Activated T-helper 1 cell treated with anti-CD3 and anti-CD28 coated beads, Interleukin-2, amount 50 U/mL, for 16 hours (primary cell): Measurements from ENCODE around the gene ATOH8.
"Not testable (repeated sequence)": the region's sequence is repeated elsewhere in the genome, so short reads cannot be mapped to it uniquely, and the experiment has no call there.

ENCODE experiments used
- DNase-seq, 2 donors: peaks; one replicate each; pipeline ENCODE4 v3.0.0-alpha.2; 2020; ENCODE audit warnings: low read depth in 1 of 2, low spot score in 1 of 2

The ATOH8 gene, protein sequence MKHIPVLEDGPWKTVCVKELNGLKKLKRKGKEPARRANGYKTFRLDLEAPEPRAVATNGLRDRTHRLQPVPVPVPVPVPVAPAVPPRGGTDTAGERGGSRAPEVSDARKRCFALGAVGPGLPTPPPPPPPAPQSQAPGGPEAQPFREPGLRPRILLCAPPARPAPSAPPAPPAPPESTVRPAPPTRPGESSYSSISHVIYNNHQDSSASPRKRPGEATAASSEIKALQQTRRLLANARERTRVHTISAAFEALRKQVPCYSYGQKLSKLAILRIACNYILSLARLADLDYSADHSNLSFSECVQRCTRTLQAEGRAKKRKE

DNA sequence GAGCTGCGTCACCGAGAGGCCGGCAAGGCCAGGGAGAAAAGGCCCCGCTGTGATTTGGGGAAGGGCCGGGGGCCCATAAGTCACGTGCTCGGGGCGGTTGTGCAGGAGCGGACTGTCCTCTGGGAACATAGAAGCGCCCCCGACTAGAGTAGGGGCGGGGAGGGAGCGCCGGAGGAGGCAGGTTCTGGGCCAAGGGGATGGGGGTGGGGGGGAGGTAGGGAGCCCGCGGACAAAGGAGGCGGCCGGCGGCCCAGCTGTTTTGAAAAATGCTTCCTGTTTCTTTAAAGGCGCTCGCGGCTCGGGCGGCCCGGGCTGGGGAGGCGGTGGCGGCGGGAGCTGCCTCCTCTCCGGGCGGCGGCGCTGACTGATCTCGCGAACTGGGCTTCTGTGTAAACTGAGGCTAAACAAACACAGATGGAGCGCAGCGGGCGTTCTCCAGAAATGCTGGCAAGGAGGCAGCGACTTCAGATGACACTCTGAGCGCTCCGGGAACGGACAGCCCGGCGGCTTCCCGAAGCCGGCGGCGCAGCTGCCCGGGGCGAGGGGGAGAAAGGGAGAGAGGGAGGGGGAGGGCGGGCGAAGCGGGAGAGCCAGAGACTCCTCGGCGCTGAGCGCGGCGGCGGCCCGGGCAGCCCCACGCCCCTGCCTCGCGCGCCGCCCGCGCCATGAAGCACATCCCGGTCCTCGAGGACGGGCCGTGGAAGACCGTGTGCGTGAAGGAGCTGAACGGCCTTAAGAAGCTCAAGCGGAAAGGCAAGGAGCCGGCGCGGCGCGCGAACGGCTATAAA lies at the start of gene ATOH8:
TSS of gene ATOH8 (plus strand) at position 467 of the 788 bp plus-strand sequence. CDS start at position 666, 199 bp downstream.
- no peak for DNase-seq

DNA sequence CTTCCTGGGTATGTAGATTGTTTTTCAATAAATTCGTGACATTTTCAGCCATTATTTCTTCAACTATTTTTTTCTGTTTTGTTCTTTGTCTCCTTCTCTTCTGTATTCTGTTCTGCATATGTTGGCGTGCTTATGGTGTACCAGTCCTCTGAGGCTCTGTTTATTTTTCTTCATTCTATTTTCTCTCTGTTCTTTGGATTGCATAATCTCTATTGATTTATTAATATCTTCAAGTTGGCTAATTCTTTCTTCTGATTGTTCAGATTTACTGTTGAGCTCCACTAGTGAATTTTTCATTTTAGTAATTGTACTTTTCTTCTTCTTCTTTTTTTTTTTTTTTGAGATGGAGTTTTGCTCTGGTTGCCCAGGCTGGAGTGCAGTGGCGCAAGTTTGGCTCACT lies 49.8 kb upstream of the ATOH8 start:
- DNase-seq, result no peak

DNA sequence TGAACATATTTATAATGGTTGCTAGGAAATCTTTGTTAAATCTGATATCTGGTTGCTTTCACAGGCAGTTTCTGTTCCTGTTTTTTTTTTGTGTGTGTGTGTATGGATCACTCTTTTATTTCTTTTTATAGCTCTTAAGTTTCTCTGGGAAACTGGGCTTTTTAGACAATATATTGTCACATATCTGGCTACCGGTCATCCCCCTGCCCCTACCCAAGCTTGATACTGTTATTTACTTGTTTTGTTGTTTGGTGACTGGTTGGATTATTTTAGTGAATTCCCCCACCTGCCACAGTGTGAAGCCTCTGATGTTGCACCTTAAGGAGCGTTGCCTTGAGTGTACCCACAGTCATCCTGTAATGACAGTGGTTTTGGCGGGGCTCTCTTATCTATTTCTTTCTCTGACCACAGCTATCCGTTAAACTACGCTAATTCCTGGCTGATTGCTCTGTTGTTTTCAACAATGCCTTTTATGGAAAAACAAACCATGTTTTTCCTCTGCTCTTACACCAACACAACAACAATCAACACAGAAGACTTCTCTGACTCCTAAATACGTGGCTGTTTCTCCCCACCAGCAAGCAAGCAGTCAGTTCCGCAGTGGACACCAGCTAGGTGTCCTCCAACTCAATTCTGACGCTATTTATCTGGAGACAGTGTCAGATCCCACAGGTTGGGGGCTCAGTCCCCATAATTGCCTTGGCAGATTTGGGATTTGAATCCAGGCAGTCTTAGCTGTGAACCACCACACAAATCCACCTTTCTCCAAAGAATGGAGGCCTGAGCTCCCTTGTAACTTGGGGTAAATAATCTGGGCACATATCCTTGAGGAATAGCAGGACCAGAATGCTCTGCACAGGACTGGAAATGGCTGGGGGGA lies 48.8 kb upstream of the ATOH8 start:
- no peak for DNase-seq

DNA sequence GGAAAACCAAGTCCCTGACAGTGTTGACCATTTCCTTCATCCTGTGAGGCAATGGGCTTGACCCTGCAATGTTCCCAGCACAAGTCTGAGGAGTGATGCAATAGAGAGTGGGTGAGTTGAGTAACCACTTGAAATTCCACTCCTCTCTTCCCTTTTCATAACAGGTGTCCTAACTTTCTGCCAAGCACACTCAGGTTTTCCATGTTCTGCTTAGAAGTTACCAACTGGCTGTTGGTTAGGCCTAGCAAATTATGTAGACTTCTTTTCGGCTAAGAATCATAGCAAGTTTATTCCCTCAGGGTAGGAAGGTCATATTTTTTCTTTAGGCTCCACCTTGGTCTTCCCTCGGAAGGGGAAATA lies 48.1 kb upstream of the ATOH8 start:
- DNase-seq, result no peak

DNA sequence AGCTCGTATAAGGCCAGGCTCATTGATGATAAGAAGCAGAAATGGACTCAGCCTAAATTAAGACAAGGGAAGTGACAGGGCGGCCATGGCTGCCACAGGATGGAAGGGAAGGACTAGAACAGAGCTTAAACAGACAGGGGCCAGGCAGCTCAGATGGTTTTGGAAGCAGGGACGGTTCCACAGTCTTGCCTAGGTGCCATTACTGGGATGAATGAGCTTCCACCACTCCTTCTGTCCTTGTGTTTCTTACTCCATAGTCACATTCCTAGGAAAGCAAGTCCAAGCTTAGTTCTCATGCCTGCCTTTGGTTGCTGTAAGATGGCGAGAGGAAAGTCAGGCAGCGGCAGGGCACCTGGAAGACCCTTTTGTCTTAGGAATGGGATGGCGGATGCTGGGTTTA lies 47.7 kb upstream of the ATOH8 start:
- DNase-seq, result no peak

DNA sequence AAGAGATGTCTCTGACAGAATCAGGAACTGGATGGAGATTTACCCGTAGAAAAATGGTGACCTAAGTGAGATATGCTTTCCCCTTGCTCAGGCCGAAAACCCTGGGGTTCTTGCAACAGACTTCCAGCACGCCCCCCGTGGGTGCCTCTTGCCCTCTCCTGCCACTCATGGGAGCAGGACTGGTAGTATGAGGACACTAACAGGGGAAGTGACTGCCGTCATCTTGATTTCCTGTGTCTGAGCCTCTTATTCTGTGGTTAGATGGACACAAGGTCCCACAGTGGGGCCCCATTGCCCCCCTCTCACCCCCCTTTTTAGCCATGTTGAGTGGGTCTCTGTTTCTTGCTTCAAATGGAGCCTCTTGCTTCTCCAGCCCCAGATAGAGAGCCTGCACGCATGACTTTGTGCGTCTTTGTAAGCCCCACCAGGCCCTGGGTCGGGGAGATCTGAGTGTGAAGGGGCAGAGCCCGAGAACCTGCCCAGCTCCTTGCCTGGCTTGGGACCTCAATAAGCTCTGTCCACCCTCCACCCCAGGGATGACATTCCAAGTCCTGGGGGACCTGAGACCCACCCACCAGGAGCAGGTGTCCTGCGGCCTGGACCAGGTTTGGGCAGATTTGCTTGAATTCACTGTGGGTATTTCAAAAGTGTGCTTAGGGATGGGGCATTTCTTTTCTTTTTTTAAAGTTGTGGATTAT lies 47.0 kb upstream of the ATOH8 start:
- DNase-seq, result no peak

DNA sequence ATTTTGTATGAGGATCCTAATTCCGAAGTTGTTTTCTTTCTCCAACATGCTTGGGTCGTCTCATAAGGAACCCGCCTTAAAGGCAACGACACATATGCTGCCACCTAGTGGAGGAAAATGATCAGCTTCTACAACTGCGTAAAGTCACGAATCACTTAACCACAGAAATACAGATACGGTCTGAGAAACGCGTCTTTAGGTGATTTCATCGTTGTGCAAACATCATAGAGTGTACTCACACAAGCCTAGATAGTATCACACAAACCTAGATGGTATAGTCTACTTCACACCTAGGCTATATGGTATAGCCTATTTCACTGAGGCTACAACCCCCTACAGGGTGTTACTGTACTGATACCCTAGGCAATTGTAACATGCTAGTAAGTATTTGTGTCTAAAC lies 46.5 kb upstream of the ATOH8 start:
- peak in 1 of 2 donors; percentile 31 for DNase-seq

DNA sequence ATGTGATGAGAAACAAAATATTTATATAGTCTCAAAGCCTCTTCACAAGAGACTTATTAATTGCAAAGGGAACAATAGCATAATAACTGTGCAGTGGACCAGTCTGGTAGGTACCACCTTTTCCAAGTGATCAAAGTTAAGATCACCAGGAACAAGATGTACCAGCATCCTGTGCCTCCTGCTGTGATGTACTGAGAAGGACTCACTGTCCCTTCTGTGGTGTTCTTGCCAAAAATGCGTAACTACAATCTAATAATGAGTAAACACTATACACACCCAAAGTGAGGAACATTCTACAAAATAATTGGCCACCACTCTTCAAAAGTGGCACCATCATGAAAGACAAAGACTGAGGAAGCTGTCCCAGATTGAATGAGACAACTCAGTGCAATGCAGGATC lies 45.1 kb upstream of the ATOH8 start:
- no peak for DNase-seq

DNA sequence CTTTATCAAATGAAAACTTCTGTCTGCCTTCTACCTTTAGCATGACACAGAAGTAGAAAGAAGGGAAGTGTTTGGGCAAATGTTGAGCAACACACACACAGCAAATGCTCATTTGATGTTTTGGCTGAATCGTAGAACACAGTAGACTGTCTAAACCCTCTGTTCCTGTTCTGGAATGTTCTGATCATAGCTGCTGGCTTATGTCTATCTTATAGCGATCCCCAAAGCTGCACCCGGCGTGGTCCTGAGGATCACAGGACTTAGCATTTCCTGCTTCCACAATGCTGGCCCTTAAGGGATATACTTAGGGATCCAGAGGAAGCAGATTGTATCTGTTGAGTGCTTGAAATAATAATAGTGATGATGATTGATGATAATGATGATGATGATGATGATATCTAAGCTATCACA lies 44.4 kb upstream of the ATOH8 start:
- DNase-seq, result no peak

DNA sequence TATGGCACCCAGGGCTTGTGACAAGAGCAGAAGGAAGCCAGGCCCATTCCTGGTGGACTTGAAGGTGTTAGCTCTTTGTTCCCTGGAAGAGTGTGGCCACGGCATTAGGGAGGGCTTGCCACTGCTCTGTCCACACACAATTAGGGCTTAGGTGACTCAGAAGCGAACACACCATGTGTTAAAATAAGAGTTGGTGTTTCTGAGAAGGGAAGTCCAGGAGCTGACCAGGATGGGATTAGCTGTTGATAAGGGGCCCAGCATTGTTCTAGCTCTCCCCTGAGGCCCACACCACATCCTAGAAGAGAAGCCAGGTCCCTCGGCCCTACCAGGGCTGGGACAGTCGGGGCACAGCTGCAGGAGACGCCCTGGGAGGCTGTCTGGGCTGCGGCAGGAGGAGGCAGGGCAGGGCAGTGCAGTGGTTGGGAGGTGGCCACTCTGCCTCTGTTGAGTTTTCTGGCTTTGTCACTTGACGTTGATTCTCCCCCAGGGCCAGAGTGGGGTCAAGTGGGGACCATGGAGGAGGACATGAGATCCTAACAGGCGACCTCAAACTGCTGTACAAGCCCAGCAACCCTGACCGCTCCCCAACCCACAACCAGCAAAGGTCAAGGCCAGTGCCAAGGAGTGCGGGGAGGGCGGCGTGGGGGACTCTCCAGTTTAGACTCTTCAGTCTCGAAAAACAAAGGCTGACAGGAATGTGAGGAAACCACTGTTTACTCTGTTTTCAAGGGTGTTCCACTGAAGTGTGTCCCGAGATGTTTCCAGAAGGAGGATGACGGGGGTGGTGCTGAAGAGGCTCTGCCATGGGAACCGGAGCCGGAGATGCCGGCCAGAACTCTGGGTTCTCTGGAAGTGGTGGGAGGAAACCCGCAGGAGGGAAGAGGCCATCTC lies 42.9 kb upstream of the ATOH8 start:
- no peak for DNase-seq

DNA sequence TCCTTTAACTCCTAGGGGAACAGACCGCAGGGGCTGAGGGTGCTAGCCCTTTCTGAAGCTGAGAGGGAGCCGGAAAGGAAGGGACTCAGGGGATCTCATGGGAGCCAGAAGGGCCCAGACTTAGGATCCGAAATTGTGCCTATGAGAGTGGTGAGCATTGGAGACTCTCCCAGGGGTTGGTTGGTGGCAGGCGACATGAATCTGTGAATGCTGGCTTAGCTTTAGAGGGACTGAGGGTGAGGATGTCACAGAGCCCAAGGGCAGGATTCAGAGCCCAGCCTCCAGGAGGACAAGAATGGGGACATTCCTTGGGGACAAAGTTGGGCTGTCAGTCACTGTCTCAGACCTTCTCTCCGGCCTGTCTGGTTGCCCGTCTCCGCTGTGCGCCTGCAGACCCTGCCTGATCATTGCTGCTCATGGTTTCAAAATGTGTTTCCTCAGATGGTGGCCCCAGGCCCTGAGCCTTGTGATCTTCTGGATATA lies 42.2 kb upstream of the ATOH8 start:
- no peak for DNase-seq

DNA sequence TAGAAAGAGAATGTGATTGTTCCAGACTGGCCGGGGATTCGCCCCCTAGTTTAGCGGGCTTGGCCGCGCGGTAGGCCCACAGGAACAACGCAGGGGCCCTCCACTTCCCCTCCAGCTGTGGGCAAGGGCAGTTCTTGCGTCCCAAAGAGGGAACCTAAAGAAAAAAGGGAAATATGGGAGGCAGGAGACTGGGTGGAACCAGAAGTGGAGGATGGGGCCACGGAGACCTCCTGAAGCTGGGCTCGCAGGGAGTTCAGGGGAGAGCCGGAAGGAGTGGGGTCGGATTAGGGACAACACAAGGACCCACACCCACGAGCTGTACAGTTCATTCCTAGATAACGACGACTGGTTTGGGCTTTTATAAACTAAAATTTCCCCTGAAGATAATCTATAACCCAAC lies 41.5 kb upstream of the ATOH8 start:
- DNase-seq, result no peak

DNA sequence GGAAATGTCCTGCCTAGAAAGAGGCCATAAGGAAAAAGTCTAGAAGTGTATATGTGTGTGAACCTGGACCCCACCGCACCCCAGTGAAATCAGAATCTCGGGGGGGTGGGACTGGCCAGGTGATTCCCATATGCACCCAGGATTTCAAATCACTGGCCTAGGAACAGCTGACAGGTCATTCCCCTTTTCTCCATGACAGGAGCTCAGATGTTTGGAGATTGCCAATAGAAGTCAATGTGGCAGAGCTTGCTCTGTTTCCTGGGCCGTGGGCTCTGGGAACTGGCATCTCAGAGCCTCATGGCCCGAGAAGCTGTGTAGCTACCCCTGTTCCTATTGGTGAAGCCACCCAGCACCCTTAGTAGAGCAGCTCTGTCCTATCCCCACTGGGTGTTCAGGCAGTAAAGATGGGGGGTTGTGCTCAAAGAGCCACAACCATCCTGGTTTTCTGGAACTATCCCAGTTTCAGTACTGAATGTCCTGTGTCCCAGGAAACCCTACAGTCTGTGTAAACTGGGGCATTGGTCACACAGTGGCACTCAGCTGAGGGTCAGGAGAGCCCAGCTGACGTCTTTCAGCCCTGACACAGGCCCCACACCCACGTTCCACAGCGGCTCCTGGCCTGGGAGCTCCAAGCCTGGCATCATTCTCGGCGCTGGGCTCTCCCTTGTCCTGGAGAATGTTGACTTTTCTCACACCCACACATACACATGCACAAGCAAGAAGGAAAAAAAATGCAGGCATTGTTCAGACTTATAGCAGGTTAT lies 40.8 kb upstream of the ATOH8 start:
- no peak for DNase-seq

DNA sequence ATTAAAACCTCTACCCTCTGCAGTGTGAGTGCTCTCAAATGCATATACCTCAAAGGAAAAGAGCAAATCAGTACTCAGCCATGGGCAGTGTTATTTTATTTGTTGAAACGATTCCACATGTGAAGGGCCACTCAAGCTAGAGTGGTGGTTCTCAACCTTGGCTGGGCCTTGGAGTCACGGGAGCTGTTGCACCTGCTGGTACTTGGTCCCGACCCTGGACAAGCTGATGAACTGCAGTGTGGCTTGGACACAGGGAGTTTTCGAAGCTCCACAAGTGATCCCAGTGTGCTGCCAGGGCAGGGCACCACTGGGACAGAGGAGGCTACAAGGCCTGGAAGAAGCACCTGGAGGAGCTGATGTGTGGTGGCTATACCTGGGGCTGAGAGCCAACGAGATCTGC lies 40.0 kb upstream of the ATOH8 start:
- no peak for DNase-seq

DNA sequence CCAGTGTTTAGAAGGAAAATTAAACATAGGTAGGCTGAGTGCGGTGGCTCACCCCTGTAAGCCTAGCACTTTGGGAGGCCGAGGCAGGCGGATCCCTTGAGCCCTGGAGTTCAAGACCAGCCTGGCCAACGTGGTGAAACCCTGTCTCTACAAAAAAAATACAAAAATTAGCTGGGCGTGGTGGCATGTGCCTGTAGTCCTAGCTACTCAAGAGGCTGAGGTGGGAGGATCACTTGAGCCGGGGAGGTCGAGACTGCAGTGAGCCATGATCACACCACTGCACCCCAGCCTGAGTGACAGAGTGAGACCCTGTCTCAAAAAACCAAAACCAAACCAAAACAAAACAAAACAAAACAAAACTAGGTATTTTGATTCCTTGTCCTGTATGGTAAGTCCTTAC lies 39.4 kb upstream of the ATOH8 start:
- DNase-seq, result not testable (repeated sequence)

DNA sequence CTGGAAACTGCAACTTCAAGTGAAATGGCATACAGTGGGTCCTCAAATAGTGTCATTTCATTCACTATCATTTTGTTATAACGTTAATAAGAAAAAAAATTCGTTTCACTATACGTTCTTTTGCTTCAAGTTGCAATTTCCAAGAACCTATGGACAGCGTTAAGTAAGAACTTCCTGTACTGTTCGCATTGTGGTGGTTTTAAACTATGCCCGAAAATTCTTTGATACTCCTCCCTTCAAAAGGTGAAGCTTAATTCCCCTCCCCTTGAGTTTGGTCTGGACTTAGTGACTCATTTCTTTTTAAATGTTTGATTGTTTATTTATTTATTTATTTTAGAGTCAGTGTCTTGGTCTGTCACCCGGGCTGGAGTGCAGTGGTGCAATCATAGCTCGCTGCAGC lies 39.0 kb upstream of the ATOH8 start:
- no peak for DNase-seq

DNA sequence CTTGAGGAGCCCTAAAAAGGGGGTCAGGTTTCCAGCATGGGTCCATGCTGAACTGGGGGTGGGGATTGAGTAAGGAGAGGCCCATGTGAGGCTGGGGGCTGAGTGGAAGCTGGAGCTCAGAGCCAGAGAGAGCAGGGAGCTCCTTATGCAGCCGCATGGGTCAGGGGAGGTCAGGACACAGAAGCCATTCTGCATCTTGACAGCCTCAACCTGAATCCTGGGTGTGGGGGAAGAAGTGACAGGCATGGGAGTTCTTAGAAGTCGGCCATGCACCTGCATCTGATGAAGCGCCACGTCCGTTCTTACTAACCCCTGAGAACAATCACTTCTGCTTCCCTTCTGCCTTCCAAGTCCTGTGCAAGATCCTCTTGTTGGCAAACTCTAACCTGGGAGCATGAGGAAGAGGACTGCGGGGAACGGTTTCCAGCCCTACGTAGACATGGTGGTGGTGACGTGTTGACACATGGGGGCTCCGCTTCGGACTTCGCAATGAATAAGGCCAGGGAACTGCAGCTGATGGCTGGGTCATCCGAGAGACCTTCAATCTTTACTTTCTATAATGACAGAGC lies 37.4 kb upstream of the ATOH8 start:
- no peak for DNase-seq

DNA sequence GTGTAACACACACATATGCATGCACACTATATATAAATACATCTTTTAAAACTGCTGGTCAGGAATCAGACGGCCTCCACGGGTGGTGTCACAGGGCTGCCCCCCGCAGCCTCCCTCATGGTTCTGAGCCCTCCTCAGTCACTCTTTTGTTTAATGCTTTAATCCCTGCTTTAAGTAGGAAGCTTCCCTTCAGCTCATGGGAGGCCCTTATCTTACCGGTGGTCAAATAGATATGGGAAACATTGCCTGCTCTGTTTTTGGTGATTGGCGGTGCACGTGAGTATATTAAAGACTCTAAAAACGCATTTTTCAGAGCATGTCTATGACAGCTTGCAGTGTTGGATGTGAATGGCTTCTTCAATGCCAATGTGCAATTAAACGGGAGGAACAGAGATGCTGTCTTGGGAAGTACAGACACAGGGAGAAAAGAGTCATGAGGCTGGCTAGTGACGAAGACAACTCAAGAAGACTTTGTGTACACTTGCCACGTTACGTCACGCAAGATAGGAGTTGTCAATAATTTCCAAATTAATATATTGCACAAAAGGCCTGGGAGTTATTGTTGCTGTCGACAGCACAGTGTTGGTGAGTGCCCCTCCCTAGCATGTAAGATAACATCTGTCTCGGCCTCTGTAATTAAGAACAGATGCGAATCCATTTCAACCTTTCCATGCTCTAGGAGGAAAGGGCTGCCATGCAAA lies 36.3 kb upstream of the ATOH8 start:
- DNase-seq, result no peak
